Measurements from ENCODE around the gene SLC38A10.

The SLC38A10 gene

GRCh38 chr17:81335773-81336157, 40.7 kb upstream of the SLC38A10 start:
- Histone ChIP-seq H3K27ac (ENCODE audit: low read depth, low read length) (no peak overlapping the region), H3K9ac (ENCODE audit: low read length) (no peak overlapping the region), H3K27me3 (ENCODE audit: control insufficient read depth, insufficient read depth, low read length) (peaks cover 2% of the 10 kb centered on the region), H3K4me1 (ENCODE audit: control insufficient read depth, insufficient read depth, low read length) (peaks cover 12% of the 10 kb centered on the region), H3K4me3 (ENCODE audit: low read length) (no peak overlapping the region), H3K36me3 (ENCODE audit: control insufficient read depth, insufficient read depth, low read length) (no peaks in the 10 kb centered on the region)

GRCh38 chr17:81334987-81335772, 40.1 kb upstream of the SLC38A10 start:
- Histone ChIP-seq H3K36me3 (ENCODE audit: control insufficient read depth, insufficient read depth, low read length) (no peaks in the 10 kb centered on the region), H3K4me1 (ENCODE audit: control insufficient read depth, insufficient read depth, low read length) (peaks cover 9% of the 10 kb centered on the region), H3K27me3 (ENCODE audit: control insufficient read depth, insufficient read depth, low read length) (peaks cover 2% of the 10 kb centered on the region)

GRCh38 chr17:81334391-81334901, 39.3 kb upstream of the SLC38A10 start:
- Histone ChIP-seq H3K27me3 (ENCODE audit: control insufficient read depth, insufficient read depth, low read length) (peaks cover 2% of the 10 kb centered on the region), H3K36me3 (ENCODE audit: control insufficient read depth, insufficient read depth, low read length) (no peaks in the 10 kb centered on the region), H3K4me3 (ENCODE audit: low read length) (no peak overlapping the region), H3K9ac (ENCODE audit: low read length) (no peak overlapping the region), H3K4me1 (ENCODE audit: control insufficient read depth, insufficient read depth, low read length) (peaks cover 13% of the 10 kb centered on the region), H3K27ac (ENCODE audit: low read depth, low read length) (no peak overlapping the region)

More at GRCh38 chr17:81334987-81335772, 40.1 kb upstream of the SLC38A10 start:
- H3K4me3 ChIP-seq (ENCODE audit: low read length): no peak overlapping the region
- no peak overlapping the region for H3K9ac ChIP-seq (ENCODE audit: low read length)
- H3K27ac ChIP-seq (ENCODE audit: low read depth, low read length): no peak overlapping the region

GRCh38 chr17:81333616-81334368, 38.7 kb upstream of the SLC38A10 start:
- Histone ChIP-seq H3K27ac (ENCODE audit: low read depth, low read length) (no peak overlapping the region), H3K4me1 (ENCODE audit: control insufficient read depth, insufficient read depth, low read length) (peaks cover 18% of the 10 kb centered on the region), H3K9ac (ENCODE audit: low read length) (no peak overlapping the region), H3K36me3 (ENCODE audit: control insufficient read depth, insufficient read depth, low read length) (no peaks in the 10 kb centered on the region), H3K27me3 (ENCODE audit: control insufficient read depth, insufficient read depth, low read length) (peaks cover 2% of the 10 kb centered on the region), H3K4me3 (ENCODE audit: low read length) (no peak overlapping the region)

GRCh38 chr17:81332914-81333528, 37.9 kb upstream of the SLC38A10 start:
- H3K4me1 ChIP-seq (ENCODE audit: control insufficient read depth, insufficient read depth, low read length): peaks cover 23% of the 10 kb centered on the region
- H3K27ac ChIP-seq (ENCODE audit: low read depth, low read length): no peak overlapping the region
- no peaks in the 10 kb centered on the region for H3K36me3 ChIP-seq (ENCODE audit: control insufficient read depth, insufficient read depth, low read length)
- H3K27me3 ChIP-seq (ENCODE audit: control insufficient read depth, insufficient read depth, low read length): peaks cover 2% of the 10 kb centered on the region
- no peak overlapping the region for H3K9ac ChIP-seq (ENCODE audit: low read length)
- H3K4me3 ChIP-seq (ENCODE audit: low read length): no peak overlapping the region

- no peak overlapping the region for H3K27ac ChIP-seq (ENCODE audit: low read depth, low read length)
- no peak overlapping the region for H3K9ac ChIP-seq (ENCODE audit: low read length)
- H3K27me3 ChIP-seq (ENCODE audit: control insufficient read depth, insufficient read depth, low read length): peaks cover 2% of the 10 kb centered on the region
- H3K36me3 ChIP-seq (ENCODE audit: control insufficient read depth, insufficient read depth, low read length): no peaks in the 10 kb centered on the region
- H3K4me1 ChIP-seq (ENCODE audit: control insufficient read depth, insufficient read depth, low read length): peaks cover 23% of the 10 kb centered on the region
- no peak overlapping the region for H3K4me3 ChIP-seq (ENCODE audit: low read length)
These were observed 37.2 kb upstream of the SLC38A10 start for GRCh38 chr17:81332118-81332834.

- H3K4me3 ChIP-seq (ENCODE audit: low read length): no peak overlapping the region
- peaks cover 17% of the 10 kb centered on the region for H3K4me1 ChIP-seq (ENCODE audit: control insufficient read depth, insufficient read depth, low read length)
- H3K9ac ChIP-seq (ENCODE audit: low read length): no peak overlapping the region
- H3K27me3 ChIP-seq (ENCODE audit: control insufficient read depth, insufficient read depth, low read length): peaks cover 2% of the 10 kb centered on the region
- H3K36me3 ChIP-seq (ENCODE audit: control insufficient read depth, insufficient read depth, low read length): no peaks in the 10 kb centered on the region
- H3K27ac ChIP-seq (ENCODE audit: low read depth, low read length): no peak overlapping the region
These were observed 36.5 kb upstream of the SLC38A10 start for GRCh38 chr17:81331527-81332043.

- H3K4me3 ChIP-seq (ENCODE audit: low read length): no peak overlapping the region
- peaks cover 2% of the 10 kb centered on the region for H3K27me3 ChIP-seq (ENCODE audit: control insufficient read depth, insufficient read depth, low read length)
- H3K4me1 ChIP-seq (ENCODE audit: control insufficient read depth, insufficient read depth, low read length): peaks cover 17% of the 10 kb centered on the region
- no peak overlapping the region for H3K9ac ChIP-seq (ENCODE audit: low read length)
- no peaks in the 10 kb centered on the region for H3K36me3 ChIP-seq (ENCODE audit: control insufficient read depth, insufficient read depth, low read length)
- H3K27ac ChIP-seq (ENCODE audit: low read depth, low read length): no peak overlapping the region
These were observed 35.8 kb upstream of the SLC38A10 start for GRCh38 chr17:81330884-81331245.

GRCh38 chr17:81329927-81330883, 35.1 kb upstream of the SLC38A10 start:
- no peaks in the 10 kb centered on the region for H3K36me3 ChIP-seq (ENCODE audit: control insufficient read depth, insufficient read depth, low read length)
- no peak overlapping the region for H3K9ac ChIP-seq (ENCODE audit: low read length)
- H3K4me1 ChIP-seq (ENCODE audit: control insufficient read depth, insufficient read depth, low read length): peaks cover 17% of the 10 kb centered on the region
- H3K4me3 ChIP-seq (ENCODE audit: low read length): peak overlapping the region; percentile 5
- peak overlapping the region; percentile 89 for H3K27ac ChIP-seq (ENCODE audit: low read depth, low read length)
- peaks cover 2% of the 10 kb centered on the region for H3K27me3 ChIP-seq (ENCODE audit: control insufficient read depth, insufficient read depth, low read length)

GRCh38 chr17:81328978-81329926, 34.1 kb upstream of the SLC38A10 start:
- peaks cover 17% of the 10 kb centered on the region for H3K4me1 ChIP-seq (ENCODE audit: control insufficient read depth, insufficient read depth, low read length)

More at GRCh38 chr17:81328978-81329926, 34.1 kb upstream of the SLC38A10 start:
- Histone ChIP-seq H3K4me3 (ENCODE audit: low read length) (peak overlapping the region; percentile 5), H3K27ac (ENCODE audit: low read depth, low read length) (peak overlapping the region; percentile 89), H3K27me3 (ENCODE audit: control insufficient read depth, insufficient read depth, low read length) (peaks cover 2% of the 10 kb centered on the region), H3K9ac (ENCODE audit: low read length) (no peak overlapping the region), H3K36me3 (ENCODE audit: control insufficient read depth, insufficient read depth, low read length) (no peaks in the 10 kb centered on the region)

All from rectal smooth muscle tissue (tissue), 1 donor.